GM18520 (cell line): ENCODE data around the gene ZNF227.
"Not testable (repeated sequence)": the region's sequence is repeated elsewhere in the genome, so short reads cannot be mapped to it uniquely, and the experiment has no call there.

Experiments
- ATAC-seq: cut with Tn5 transposase; IDR thresholded peaks from one replicate; pipeline ENCODE4 v1.9.1; 2021; ENCODE audit not compliant: unreplicated experiment

Gene ZNF227

DNA sequence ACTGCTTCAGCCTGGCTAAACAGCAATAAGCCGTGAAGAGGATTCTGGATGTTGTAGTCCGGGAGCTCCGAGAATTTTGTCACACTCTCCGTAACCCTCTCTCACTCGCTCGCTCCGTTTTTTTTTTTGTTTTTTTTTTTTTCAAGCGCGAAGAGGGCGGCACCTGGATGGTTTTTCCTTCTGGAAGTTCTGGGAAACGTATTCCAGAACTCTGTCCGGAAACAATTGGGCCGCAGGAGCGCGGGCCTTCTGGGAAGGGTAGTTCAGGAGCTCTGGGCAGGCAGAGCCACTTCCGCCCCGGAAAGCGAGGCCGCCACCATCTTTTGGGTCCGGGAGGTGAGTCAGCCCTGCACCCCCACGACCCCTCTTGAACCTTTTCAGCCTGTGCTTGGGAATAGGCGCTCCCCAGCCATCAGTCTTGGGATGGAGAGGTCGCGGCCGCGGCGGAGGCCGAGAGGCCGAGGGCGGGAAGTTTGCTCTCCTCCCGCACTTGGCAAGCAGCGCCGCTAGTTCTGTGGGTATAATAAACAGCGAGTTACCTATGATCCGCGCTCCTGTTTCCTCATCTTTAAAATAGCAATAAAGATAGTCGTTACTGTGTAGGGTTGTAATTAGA is at the start of gene ZNF227:
ZNF227 (plus strand) TSS at position 283 of the 616 bp plus-strand sequence. CDS start 5,261 bp downstream, outside the sequence.
- peak; percentile 71 for ATAC-seq

DNA sequence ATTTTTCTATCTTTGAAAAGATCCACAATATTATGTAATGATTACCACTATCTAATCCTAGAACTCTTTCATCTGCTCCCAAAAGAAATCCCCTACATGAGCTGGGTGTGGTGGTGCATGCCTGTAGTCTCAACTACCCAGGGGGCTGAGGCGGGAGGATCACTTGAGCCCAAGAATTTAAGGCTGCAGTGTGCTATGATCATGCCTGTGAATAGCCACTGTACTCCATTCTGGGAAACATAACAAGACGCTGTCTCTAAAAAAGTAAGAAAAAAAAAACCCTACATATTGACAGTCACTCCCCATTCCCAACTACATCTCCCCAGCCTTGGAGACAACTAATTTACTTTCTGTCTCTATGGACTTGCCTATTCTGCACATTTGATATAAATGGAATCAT is 48.5 kb upstream of the ZNF227 start:
- no peak for ATAC-seq

DNA sequence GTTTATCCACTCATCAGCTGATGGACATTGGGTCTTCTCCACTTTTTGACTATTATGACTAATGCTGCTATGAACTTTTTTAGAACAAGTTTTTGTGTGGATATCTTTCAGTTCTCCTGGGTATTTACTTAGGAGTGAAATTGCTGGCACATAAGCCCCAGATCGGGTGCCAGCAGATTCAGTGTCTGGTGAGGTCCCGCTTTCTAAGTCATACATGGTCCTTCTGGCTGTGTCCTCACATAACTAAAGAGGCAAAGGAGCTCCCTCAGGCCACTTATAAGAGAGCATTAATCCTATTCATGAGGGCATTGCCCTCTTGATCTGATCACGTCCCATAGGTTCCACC is 48.0 kb upstream of the ZNF227 start:
- ATAC-seq: no peak

DNA sequence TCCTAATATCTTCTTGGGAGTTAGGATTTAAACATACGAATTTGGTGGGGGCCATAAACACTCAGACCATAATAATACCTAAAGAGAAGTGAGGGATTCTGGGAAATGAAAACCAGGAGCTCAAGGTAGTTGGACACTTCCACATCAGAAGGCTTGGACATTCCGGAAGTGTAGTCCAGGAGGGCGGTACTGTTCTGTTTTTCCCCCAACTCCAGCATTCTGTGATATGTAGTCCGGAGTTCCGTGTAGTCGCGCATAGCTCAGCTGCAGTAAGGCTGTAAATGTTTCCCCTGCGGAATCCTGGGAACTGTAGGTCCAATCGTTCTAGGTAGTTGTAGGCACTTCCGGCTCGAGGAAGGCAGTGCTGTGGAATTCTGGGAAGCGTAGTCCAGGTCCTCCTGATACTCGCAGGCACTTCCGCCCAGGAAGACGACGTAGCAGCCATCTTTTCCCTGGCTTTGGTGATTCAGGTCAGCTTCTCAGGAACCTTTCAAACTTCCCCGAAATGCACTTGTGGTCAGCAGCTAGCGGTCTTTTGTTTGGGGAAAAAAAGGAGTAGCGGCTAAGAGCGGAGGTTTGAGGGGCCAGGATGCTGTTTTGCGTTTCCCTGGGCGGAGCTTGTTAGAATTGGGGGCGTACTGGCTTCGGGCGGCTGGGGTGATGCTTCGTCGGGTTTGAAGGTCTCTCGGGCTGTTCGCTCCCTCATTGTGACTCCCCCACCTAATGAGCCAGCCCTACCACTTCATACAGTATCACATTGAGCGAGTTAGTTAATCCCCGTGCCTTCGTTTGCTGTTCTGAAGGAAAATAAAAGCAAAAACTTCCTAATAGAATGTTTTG is 47.4 kb upstream of the ZNF227 start, which contains the start of gene ZNF226:
ZNF226 (plus strand) TSS at position 428 of the 840 bp plus-strand sequence. CDS start 4,981 bp downstream, outside the sequence.
- ATAC-seq: peak; percentile 68

DNA sequence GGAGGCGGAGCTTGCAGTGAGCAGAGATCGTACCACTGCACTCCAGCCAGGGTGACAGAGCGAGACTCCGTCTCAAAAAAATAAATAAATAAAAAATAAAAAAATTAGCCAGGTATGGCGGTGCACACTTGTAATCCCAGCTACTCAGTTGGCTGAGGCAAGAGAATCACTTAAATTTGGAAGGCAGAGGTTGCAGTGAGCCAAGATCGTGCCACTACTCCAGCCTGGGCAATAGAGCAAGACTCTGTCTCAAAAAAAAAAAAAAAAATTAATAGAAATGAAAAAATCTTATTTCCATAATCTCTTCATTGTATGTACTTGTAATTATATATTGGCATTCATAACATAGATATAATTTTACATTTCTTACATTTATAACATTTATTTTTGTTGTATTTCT is 41.7 kb upstream of the ZNF227 start:
- not testable (repeated sequence) for ATAC-seq

DNA sequence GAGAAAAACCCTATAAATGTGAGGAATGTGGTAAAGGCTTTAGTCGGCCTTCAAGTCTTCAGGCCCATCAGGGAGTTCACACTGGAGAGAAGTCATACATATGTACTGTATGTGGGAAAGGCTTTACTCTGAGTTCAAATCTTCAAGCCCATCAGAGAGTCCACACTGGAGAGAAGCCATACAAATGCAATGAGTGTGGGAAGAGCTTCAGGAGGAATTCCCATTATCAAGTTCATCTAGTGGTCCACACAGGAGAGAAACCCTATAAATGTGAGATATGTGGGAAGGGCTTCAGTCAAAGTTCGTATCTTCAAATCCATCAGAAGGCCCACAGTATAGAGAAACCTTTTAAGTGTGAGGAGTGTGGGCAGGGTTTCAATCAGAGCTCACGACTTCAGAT is 35.7 kb upstream of the ZNF227 start:
- no peak for ATAC-seq

DNA sequence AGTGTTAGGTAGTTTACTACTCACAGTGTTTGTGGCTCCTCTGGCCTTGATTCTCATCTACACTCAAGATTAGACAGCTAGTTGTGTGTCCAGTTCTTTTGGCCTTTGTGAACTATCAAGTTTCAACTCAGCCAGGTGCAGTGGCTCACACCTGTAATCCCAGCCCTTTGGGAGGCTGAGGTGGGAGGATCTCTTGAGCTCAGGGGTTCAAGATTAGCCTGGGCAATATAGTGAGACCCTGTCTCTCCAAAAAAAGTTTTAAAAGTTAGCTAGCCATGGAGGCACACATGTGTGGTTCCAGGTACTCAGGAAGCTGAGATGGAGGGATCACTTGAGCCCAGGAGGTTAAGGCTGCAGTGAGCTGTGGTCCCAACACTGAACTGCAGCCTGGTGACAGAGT is 31.4 kb upstream of the ZNF227 start:
- ATAC-seq: no peak

DNA sequence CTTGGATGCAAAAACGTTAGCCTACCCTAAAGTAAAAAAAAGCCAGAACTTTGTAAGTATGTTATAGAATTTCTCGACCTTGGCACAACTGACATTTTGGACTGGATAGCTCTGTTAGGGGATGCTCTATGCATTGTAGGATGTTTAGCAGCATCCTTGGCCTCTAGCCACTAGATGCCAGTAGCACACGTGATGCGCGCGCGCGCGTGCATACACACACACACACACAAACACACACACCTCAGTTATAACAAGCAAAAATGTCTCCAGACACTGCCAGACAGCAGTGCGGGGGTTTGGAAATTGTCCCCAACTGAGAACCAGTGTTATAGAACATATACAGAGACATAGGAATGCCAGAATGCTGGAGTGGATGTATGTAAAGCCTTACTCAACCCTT is 30.2 kb upstream of the ZNF227 start:
- no peak for ATAC-seq

DNA sequence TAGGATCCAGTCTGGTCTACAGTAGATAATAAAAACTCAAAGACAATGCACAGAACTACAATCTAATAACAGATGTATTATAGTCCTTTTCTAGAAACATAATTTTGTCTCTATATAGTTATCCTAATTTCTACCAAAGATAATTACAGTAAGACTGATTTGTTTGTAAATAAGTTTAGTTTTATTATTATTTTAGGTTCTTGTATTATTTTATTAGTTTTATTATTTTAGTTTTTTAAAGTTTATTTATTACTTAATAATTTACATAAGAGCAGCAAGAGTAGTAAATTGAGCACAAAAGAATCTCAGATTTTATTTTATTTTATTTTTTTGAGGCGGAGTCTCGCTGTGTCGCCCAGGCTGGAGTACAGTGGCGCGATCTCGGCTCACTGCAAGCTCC is 22.3 kb upstream of the ZNF227 start:
- ATAC-seq: no peak

DNA sequence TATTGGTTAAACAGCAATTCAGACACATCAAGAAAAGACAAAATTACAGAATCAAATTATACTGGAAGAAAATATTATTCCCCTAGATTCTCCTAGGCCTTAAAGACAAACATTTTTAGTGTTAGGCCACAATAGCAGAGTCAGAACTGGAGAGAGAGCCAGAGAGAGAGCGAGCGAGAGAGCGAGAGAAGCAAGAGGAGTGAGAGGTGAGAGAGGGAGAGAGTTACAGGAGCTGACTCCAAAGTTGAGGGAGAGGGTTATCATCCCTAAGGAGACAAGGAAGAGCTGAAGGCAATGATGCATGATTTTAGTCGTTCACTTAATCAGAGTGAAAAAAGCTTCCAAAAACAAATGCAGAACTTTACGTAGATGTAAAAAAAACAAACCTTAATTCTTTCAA is 20.2 kb upstream of the ZNF227 start:
- ATAC-seq: no peak

DNA sequence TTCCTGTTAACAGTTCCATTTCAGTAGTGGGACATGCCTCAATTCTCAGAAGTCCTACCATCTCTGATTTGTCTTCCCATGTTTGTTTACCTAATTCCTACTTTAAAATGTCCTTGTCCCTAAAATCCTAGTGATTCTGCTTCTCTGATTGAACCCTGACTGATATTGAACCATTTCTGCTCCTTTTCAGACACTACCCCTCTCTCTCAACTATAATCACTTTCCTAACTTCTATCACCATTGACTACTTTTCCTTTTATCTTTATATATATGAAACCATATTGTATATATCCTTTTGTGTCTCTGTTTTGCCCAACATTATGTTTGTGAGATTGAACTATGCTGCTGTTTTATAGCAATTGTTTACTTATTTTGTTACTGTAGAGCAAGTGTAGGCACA is 15.6 kb upstream of the ZNF227 start:
- ATAC-seq: no peak

DNA sequence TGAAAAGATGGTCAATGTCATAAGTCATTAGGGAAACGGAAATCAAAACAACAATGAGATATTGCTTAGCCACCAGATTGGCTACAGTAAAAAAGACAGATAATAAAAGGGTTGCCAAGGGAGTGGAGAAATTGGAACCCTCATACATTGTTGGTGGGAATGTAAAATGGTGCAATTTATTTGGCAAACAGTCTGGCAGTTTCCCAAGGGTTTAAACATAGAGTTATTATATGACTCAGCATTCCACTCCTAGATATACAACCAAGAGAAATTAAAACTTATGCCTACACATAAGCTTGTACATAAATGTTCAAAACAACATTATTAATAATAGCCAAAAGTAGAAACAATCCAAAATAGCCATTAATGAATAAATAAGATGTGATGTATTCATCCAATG is 9.9 kb upstream of the ZNF227 start:
- no peak for ATAC-seq

DNA sequence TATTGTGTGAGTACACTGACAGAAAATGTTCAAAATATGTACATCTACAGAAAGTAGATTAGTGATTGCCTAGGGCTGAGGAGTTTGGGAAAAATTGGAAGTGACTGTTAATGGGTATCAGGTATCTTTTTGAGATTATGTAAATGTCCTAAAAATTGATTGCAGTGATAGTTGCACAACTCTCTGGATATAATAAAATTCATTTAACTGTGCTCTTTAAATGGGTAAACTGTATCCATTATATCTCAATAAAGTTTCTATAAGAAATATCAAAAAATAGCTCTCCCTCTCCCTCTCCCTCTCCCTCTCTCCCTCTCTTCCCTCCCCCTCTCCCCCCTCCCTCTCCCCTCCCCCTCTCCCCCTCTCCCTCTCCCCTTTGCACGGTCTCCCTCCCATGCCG is 9.4 kb upstream of the ZNF227 start:
- ATAC-seq: no peak

DNA sequence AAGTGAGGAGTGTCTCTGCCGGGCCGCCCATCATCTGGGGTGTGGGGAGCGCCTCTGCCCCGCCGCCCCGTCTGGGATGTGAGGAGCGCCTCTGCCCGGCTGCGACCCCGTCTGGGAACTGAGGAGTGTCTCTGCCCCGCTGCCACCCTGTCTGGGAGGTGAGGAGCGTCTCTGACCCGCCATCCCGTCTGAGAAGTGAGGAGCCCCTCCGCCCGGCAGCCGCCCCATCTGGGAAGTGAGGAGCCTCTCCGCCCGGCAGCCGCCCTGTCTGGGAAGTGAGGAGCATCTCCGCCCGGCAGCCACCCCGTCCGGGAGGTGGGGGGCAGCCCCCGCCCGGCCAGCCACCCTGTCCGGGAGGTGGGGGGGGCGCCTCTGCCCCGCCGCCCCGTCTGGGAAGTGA is 8.5 kb upstream of the ZNF227 start:
- ATAC-seq: not testable (repeated sequence)

DNA sequence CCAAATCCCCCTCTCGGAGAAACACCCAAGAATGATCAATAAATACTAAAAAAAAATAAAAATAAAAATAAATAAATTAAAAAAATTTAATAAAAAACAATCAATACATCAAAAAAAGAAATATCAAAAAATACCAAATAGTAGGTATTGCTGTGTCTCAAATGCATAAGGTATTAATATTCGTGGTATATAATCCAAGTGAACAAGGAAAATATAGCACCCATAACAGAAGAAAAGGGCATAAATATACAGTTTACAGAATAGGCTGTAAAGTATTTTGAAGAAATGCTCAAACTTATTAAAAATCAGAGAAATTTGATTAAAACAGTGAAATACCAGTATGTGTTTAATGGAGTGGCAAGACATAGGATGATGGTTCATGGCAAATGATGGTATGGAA is 7.6 kb upstream of the ZNF227 start:
- ATAC-seq: no peak

DNA sequence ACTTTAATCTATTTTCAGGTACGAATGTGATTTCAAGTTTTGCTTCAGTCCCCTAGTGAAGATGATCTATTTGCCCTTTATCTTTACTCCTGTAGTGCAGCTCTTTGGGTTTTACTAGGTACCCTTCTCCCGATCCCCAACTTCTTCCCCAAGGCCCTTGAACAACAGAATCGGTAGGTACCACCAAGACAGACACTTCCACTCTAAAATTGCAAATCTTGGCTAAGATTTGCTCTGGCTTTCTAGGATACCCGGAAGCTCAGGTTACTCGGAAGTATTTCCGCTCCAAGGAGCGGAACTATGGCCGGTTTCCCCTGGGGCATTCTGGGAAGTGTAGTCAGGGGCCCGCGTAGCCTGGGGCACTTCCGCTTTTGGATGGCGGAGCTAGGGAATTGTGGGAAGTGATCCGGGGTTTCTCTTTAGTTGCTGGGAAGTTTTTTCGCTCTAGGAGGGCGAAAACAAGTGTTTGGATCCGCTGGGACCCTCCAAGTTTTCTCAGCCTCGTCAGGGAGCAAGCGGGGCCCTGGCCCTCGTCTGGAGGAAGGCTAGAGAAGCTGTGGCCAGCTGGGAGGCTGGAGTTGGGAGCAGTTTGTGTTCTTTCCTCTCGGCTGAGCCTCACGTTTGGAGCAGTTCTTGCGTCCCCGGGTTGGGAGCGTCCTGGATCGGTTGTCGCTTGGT is 5.1 kb upstream of the ZNF227 start:
- ATAC-seq: peak; percentile 90

DNA sequence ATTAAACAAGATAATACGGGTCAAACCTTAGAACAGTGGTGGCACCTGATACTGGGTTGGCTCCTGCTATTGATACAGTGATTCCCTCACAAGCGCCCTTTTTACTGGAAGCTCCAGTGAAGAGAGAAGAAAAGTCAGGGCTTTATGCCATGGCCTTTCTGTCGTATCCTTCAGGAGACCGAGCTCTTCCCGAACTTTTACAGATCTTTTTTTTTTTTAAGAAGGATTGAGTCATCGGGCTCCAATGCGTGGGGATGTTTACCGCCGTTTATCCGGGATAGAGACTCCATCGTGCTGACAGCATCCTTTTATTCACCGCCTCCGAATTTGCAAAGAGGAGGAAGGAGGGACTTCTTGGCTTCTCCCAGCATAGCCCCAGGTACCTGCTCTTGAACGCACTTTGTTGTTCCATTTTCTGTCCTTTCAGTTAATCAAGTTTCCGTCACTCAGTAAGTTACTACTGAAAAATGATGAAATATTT is 574 bp downstream of the ZNF227 start:
- no peak for ATAC-seq

DNA sequence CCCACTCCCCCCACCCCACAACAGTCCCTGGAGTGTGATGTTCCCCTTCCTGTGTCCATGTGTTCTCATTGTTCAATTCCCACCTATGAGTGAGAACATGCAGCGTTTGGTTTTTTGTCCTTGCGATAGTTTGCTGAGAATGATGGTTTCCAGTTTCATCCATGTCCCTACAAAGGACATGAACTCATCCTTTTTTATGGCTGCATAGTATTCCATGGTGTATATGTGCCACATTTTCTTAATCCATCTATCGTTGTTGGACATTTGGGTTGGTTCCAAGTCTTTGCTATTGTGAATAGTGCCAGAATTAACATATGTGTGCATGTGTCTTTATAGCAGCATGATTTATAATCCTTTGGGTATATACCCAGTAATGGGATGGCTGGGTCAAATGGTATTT is 7.6 kb downstream of the ZNF227 start:
- not testable (repeated sequence) for ATAC-seq

DNA sequence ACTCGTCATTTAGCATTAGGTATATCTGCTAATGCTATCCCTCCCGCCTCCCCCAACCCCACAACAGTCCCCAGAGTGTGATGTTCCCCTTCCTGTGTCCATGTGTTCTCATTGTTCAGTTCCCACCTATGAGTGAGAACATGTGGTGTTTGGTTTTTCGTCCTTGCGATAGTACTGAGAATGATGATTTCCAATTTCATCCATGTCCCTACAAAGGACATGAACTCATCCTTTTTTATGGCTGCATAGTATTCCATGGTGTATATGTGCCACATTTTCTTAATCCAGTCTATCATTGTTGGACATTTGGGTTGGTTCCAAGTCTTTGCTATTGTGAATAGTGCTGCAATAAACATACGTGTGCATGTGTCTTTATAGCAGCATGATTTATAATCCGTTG is 8.4 kb downstream of the ZNF227 start:
- ATAC-seq: not testable (repeated sequence)

DNA sequence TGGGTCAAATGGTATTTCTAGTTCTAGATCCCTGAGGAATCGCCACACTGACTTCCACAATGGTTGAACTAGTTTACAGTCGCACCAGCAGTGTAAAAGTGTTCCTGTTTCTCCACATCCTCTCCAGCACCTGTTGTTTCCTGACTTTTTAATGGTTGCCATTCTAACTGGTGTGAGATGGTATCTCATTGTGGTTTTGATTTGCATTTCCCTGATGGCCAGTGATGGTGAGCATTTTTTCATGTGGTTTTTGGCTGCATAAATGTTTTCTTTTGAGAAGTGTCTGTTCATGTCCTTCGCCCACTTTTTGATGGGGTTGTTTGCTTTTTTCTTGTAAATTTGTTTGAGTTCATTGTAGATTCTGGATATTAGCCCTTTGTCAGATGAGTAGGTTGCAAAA is 9.0 kb downstream of the ZNF227 start:
- ATAC-seq: not testable (repeated sequence)

DNA sequence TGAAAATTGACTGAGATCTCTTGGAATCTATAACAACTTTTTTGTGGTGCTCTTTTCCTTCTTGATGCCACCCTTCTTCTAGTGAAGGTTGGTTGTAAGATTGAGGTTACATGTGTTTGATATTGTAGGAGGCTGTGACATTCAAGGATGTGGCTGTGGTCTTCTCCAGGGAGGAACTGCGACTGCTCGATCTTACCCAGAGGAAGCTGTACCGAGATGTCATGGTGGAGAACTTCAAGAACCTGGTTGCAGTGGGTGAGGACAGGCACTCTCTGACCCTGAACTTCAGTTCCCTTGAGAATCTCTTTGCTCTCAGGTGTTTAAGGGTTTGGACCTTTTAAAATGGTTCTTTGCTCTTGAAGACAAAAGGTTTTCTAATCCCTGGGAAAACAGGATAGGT is 16.0 kb downstream of the ZNF227 start:
- ATAC-seq: no peak

DNA sequence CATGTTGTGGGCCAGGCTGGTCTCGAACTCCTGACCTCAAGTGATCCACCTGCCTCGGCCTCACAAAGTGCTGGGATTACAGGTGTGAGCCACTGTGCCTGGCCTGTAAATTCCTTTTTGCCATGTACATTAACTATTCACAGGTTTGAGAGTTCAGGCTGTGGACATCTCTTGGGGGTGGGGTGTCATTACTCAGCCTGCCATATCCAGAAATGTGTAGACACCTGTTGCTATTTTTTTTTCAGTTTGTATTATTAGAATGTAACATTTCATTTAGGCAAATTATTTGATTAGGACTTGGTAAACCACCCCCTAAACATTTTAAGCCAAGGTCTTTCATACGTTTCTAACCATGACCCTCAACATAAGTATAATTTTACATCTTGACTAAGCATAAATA is 20.5 kb downstream of the ZNF227 start:
- no peak for ATAC-seq
